Measurements from ENCODE around the gene RAMP3. TPM values are rescaled to one million over a fixed set of nuclear protein-coding genes. Genes with fewer than 3 reads are reported as not detected.

RAMP3 gene
- total RNA-seq, 1 donor from 2014 or later = 114 TPM

GRCh38 chr7:45180084-45180986 is 22.7 kb downstream of the RAMP3 start:
- DNase-seq = no peak

- no peak for DNase-seq
Observed at GRCh38 chr7:45181286-45181960, 23.8 kb downstream of the RAMP3 start.

- no peak for DNase-seq
Observed at GRCh38 chr7:45181991-45182855, 24.6 kb downstream of the RAMP3 start.

- DNase-seq = no peak
Observed at GRCh38 chr7:45182856-45183710, 25.5 kb downstream of the RAMP3 start.

GRCh38 chr7:45183711-45184210 is 26.2 kb downstream of the RAMP3 start:
- DNase-seq = no peak

- no peak for DNase-seq
Observed at GRCh38 chr7:45184326-45185027, 26.9 kb downstream of the RAMP3 start.

GRCh38 chr7:45185028-45185863 is 27.7 kb downstream of the RAMP3 start:
- no peak for DNase-seq

- no peak for DNase-seq
Observed at GRCh38 chr7:45185864-45186250, 28.3 kb downstream of the RAMP3 start.

GRCh38 chr7:45186261-45186813 is 28.7 kb downstream of the RAMP3 start:
- DNase-seq = no peak

GRCh38 chr7:45187089-45187945 is 29.7 kb downstream of the RAMP3 start:
- DNase-seq = no peak

- no peak for DNase-seq
Observed at GRCh38 chr7:45187946-45188411, 30.4 kb downstream of the RAMP3 start.

- no peak for DNase-seq
Observed at GRCh38 chr7:45188736-45189135, 31.1 kb downstream of the RAMP3 start.

- DNase-seq = no peak
Observed at GRCh38 chr7:45189151-45189970, 31.8 kb downstream of the RAMP3 start.

- no peak for DNase-seq
Observed at GRCh38 chr7:45190406-45191165, 33.0 kb downstream of the RAMP3 start.

GRCh38 chr7:45191396-45191795 is 33.8 kb downstream of the RAMP3 start:
- DNase-seq = no peak

GRCh38 chr7:45192621-45193041 is 35.0 kb downstream of the RAMP3 start:
- peak; percentile 13 for DNase-seq

GRCh38 chr7:45193828-45194227 is 36.2 kb downstream of the RAMP3 start:
- no peak for DNase-seq

Measured in dermis blood vessel endothelial cell (primary cell).